ENCODE measurements around the gene CDH23. TPM values are rescaled to one million over a fixed set of nuclear protein-coding genes. Genes with fewer than 3 reads are reported as not detected.

The CDH23 gene
- polyA plus RNA-seq, 1 donor from 2014 or later: 6.6 TPM

- no peak for TF ChIP-seq POLR2AphosphoS5 (IDR thresholded peaks at IDR 0.05)
- no peak for TF ChIP-seq TAF1 (IDR thresholded peaks at IDR 0.05; ENCODE audit: low read depth)
- TF ChIP-seq EZH2 (IDR thresholded peaks at IDR 0.05; ENCODE audit: borderline replicate concordance, insufficient read depth, low read length, poor library complexity, severe bottlenecking): no peak
- TF ChIP-seq EP300 (conservative IDR thresholded peaks at IDR 0.05; ENCODE audit: poor library complexity, severe bottlenecking): no peak
- TF ChIP-seq, protein P1, sequence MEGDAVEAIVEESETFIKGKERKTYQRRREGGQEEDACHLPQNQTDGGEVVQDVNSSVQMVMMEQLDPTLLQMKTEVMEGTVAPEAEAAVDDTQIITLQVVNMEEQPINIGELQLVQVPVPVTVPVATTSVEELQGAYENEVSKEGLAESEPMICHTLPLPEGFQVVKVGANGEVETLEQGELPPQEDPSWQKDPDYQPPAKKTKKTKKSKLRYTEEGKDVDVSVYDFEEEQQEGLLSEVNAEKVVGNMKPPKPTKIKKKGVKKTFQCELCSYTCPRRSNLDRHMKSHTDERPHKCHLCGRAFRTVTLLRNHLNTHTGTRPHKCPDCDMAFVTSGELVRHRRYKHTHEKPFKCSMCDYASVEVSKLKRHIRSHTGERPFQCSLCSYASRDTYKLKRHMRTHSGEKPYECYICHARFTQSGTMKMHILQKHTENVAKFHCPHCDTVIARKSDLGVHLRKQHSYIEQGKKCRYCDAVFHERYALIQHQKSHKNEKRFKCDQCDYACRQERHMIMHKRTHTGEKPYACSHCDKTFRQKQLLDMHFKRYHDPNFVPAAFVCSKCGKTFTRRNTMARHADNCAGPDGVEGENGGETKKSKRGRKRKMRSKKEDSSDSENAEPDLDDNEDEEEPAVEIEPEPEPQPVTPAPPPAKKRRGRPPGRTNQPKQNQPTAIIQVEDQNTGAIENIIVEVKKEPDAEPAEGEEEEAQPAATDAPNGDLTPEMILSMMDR (IDR thresholded peaks at IDR 0.05; ENCODE audit: poor library complexity, severe bottlenecking): no peak
- no peak for TF ChIP-seq MXI1 (conservative IDR thresholded peaks at IDR 0.05; ENCODE audit: poor library complexity, severe bottlenecking)
- TF ChIP-seq RAD21 (conservative IDR thresholded peaks at IDR 0.05): no peak
- no peak for TF ChIP-seq SMC3 (conservative IDR thresholded peaks at IDR 0.05; ENCODE audit: poor library complexity)
- TF ChIP-seq, protein P2, sequence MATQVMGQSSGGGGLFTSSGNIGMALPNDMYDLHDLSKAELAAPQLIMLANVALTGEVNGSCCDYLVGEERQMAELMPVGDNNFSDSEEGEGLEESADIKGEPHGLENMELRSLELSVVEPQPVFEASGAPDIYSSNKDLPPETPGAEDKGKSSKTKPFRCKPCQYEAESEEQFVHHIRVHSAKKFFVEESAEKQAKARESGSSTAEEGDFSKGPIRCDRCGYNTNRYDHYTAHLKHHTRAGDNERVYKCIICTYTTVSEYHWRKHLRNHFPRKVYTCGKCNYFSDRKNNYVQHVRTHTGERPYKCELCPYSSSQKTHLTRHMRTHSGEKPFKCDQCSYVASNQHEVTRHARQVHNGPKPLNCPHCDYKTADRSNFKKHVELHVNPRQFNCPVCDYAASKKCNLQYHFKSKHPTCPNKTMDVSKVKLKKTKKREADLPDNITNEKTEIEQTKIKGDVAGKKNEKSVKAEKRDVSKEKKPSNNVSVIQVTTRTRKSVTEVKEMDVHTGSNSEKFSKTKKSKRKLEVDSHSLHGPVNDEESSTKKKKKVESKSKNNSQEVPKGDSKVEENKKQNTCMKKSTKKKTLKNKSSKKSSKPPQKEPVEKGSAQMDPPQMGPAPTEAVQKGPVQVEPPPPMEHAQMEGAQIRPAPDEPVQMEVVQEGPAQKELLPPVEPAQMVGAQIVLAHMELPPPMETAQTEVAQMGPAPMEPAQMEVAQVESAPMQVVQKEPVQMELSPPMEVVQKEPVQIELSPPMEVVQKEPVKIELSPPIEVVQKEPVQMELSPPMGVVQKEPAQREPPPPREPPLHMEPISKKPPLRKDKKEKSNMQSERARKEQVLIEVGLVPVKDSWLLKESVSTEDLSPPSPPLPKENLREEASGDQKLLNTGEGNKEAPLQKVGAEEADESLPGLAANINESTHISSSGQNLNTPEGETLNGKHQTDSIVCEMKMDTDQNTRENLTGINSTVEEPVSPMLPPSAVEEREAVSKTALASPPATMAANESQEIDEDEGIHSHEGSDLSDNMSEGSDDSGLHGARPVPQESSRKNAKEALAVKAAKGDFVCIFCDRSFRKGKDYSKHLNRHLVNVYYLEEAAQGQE (IDR thresholded peaks at IDR 0.05; ENCODE audit: borderline replicate concordance): no peak
- no peak overlapping the region for H3K4me3 ChIP-seq (ENCODE audit: low read length)
- no peaks in the 10 kb centered on the region for H3K36me3 ChIP-seq (ENCODE audit: insufficient read depth, low read length)
- no peak overlapping the region for H2AFZ ChIP-seq (ENCODE audit: low read depth, low read length)
- no peaks in the 10 kb centered on the region for H3K79me2 ChIP-seq (replicated peaks; ENCODE audit: insufficient read depth, low read length)
- H4K20me1 ChIP-seq (ENCODE audit: insufficient read depth): no peaks in the 10 kb centered on the region
- no peaks in the 10 kb centered on the region for H3K27me3 ChIP-seq (ENCODE audit: insufficient read depth, low read depth, low read length)
- no peak overlapping the region for H3K27ac ChIP-seq (ENCODE audit: low read length)
- H3K4me2 ChIP-seq (ENCODE audit: low read length): no peak overlapping the region
- H3K9me3 ChIP-seq (ENCODE audit: low read length): no peaks in the 10 kb centered on the region
- no peak overlapping the region for H3K9ac ChIP-seq (ENCODE audit: low read length)
- no peaks in the 10 kb centered on the region for H3F3A ChIP-seq (ENCODE audit: insufficient read depth, low read length, poor library complexity, severe bottlenecking)
- no peaks in the 10 kb centered on the region for H3K9me2 ChIP-seq (ENCODE audit: insufficient read depth, low read length)
Observed at GRCh38 chr10:71765906-71766716, 369.4 kb downstream of the CDH23 start.

GRCh38 chr10:71766717-71767419 lies 370.1 kb downstream of the CDH23 start:
- Histone ChIP-seq H3K4me2 (ENCODE audit: low read length) (no peak overlapping the region), H3K27ac (ENCODE audit: low read length) (no peak overlapping the region), H3K4me3 (ENCODE audit: low read length) (no peak overlapping the region), H2AFZ (ENCODE audit: low read depth, low read length) (no peak overlapping the region), H3K9me2 (ENCODE audit: insufficient read depth, low read length) (no peaks in the 10 kb centered on the region), H3F3A (ENCODE audit: insufficient read depth, low read length, poor library complexity, severe bottlenecking) (no peaks in the 10 kb centered on the region), H3K9me3 (ENCODE audit: low read length) (no peaks in the 10 kb centered on the region), H4K20me1 (ENCODE audit: insufficient read depth) (no peaks in the 10 kb centered on the region), H3K79me2 (replicated peaks; ENCODE audit: insufficient read depth, low read length) (no peaks in the 10 kb centered on the region), H3K9ac (ENCODE audit: low read length) (no peak overlapping the region), H3K36me3 (ENCODE audit: insufficient read depth, low read length) (no peaks in the 10 kb centered on the region), H3K27me3 (ENCODE audit: insufficient read depth, low read depth, low read length) (no peaks in the 10 kb centered on the region)
- TF ChIP-seq, protein P1 (IDR thresholded peaks at IDR 0.05; ENCODE audit: poor library complexity, severe bottlenecking): no peak
- TF ChIP-seq EP300 (conservative IDR thresholded peaks at IDR 0.05; ENCODE audit: poor library complexity, severe bottlenecking) (no peak), RAD21 (conservative IDR thresholded peaks at IDR 0.05) (no peak), MXI1 (conservative IDR thresholded peaks at IDR 0.05; ENCODE audit: poor library complexity, severe bottlenecking) (no peak), SMC3 (conservative IDR thresholded peaks at IDR 0.05; ENCODE audit: poor library complexity) (no peak), TAF1 (IDR thresholded peaks at IDR 0.05; ENCODE audit: low read depth) (no peak), POLR2AphosphoS5 (IDR thresholded peaks at IDR 0.05) (no peak), EZH2 (IDR thresholded peaks at IDR 0.05; ENCODE audit: borderline replicate concordance, insufficient read depth, low read length, poor library complexity, severe bottlenecking) (no peak)
- TF ChIP-seq, protein P2 (IDR thresholded peaks at IDR 0.05; ENCODE audit: borderline replicate concordance): no peak

All from neural cell (in vitro differentiated cells).